Keratinocyte (primary cell): ENCODE measurements around the gene ZFP1. TPM values are rescaled to one million over a fixed set of nuclear protein-coding genes. Genes with fewer than 3 reads are reported as not detected.
"Not testable (repeated sequence)": the region's sequence is repeated elsewhere in the genome, so short reads cannot be mapped to it uniquely, and the experiment has no call there.

Experiments
- DNase-seq: peaks from one replicate; pipeline ENCODE4 v3.0.0-alpha.2; 2011; ENCODE audit warnings: low read depth, missing footprints, low spot score
- FAIRE-seq: peaks from 2 replicates; lab custom pipeline; 2011; peaks lifted over from hg19 to GRCh38; lab: Jason Lieb, UNC
- H2AFZ ChIP-seq: 2 replicates; pipeline ENCODE4 v1.6.0; 2012; ENCODE audit warnings: low read length, control low read depth, inconsistent platforms; ENCODE audit not compliant: control insufficient read depth
- H3K27ac ChIP-seq: 2 replicates; pipeline ENCODE4 v1.5.1; 2011; ENCODE audit warnings: low read length; ENCODE audit not compliant: control insufficient read depth, insufficient read depth
- H3K27me3 ChIP-seq: 3 replicates; pipeline ENCODE4 v1.6.0; 2011; ENCODE audit warnings: low read length; ENCODE audit not compliant: control insufficient read depth, insufficient read depth; ENCODE audit errors: extremely low read depth
- H3K36me3 ChIP-seq, 2 experiments: 2 replicates in 1 of 2; 3 replicates in 1 of 2; pipeline ENCODE4 v1.5.1; 2011; ENCODE audit warnings: low read length in 2 of 2, mild to moderate bottlenecking in 1 of 2; ENCODE audit not compliant: control insufficient read depth in 2 of 2, insufficient read depth in 2 of 2; ENCODE audit errors: extremely low read depth in 1 of 2
- H3K4me1 ChIP-seq: 3 replicates; pipeline ENCODE4 v1.5.1; 2011; ENCODE audit warnings: low read length; ENCODE audit not compliant: control insufficient read depth, insufficient read depth; ENCODE audit errors: extremely low read depth
- H3K4me2 ChIP-seq: 3 replicates; pipeline ENCODE4 v1.6.0; 2011; ENCODE audit warnings: low read depth, low read length; ENCODE audit not compliant: control insufficient read depth, insufficient read depth; ENCODE audit errors: extremely low read depth
- H3K4me3 ChIP-seq, 3 experiments: fragments of 200-600 bp in 1 of 3; sonication (generic) in 1 of 3; 2 replicates in 2 of 3; 3 replicates in 1 of 3; pipeline ENCODE4 v1.5.1; 2011 to 2016; ENCODE audit warnings: low read length in 3 of 3, mild to moderate bottlenecking in 3 of 3, control low read depth in 2 of 3, inconsistent platforms in 1 of 3, low read depth in 1 of 3, mixed read lengths in 1 of 3, mixed run types in 1 of 3, moderate library complexity in 1 of 3; ENCODE audit not compliant: control insufficient read depth in 2 of 3, insufficient read depth in 2 of 3; ENCODE audit errors: extremely low read depth in 1 of 3
- H3K79me2 ChIP-seq: 2 replicates; pipeline ENCODE4 v1.6.0; 2012; ENCODE audit warnings: low read length; ENCODE audit not compliant: control insufficient read depth, insufficient read depth
- H3K9ac ChIP-seq: 3 replicates; pipeline ENCODE4 v1.6.0; 2011; ENCODE audit warnings: low read length; ENCODE audit not compliant: control insufficient read depth, insufficient read depth; ENCODE audit errors: extremely low read depth
- H3K9me1 ChIP-seq: 3 replicates; pipeline ENCODE4 v1.6.0; 2011; ENCODE audit warnings: low read length; ENCODE audit not compliant: control insufficient read depth, insufficient read depth; ENCODE audit errors: extremely low read depth
- H3K9me3 ChIP-seq: 2 replicates; pipeline ENCODE4 v1.5.1; 2012; ENCODE audit warnings: low read depth, low read length; ENCODE audit not compliant: control insufficient read depth
- H4K20me1 ChIP-seq: 3 replicates; pipeline ENCODE4 v1.6.0; 2011; ENCODE audit warnings: low read length; ENCODE audit not compliant: control insufficient read depth, insufficient read depth; ENCODE audit errors: extremely low read depth
- EZH2 ChIP-seq: IDR thresholded peaks from one replicate; pipeline ENCODE4 v1.6.1; 2012; ENCODE audit warnings: inconsistent platforms, mild to moderate bottlenecking, low read length, moderate library complexity
- dilution Hi-C: fragments of 300-500 bp; cut with MboI; formaldehyde crosslinking; loops from one replicate; pipeline ENCODE4 v1.7.0; 2020; ENCODE audit warnings: low sequenced_read_pairs; ENCODE audit not compliant: extremely low pct_ligation_motif_present
- polyA plus RNA-seq, 5 experiments: library from polyadenylated mRNA; depleted of rRNA in 3 of 5; stranded (reverse) in 3 of 5; stranded (forward) in 1 of 5; unstranded in 1 of 5; fragments of >200 nt; gene quantifications; 1 replicate in 1 of 5; 2 replicates in 3 of 5; 3 replicates in 1 of 5; pipeline versions ENCODE4 v1.2.1 to v1.2.3, GENCODE V29; 2011 to 2012; ENCODE audit warnings: missing spikeins in 2 of 5, low read depth in 1 of 5, low replicate concordance in 1 of 5
- TF ChIP-seq, protein P1 (sequence below), 3 experiments: IDR thresholded peaks in 1 of 3; conservative IDR thresholded peaks in 1 of 3; optimal IDR thresholded peaks in 1 of 3; 2 replicates in 2 of 3; 3 replicates in 1 of 3; pipeline versions ENCODE3 to v1.5.1; 2011; ENCODE audit warnings: low read length in 3 of 3, mild to moderate bottlenecking in 3 of 3, moderate library complexity in 2 of 3, control low read depth in 1 of 3, inconsistent platforms in 1 of 3; ENCODE audit not compliant: insufficient read depth in 2 of 3; ENCODE audit errors: extremely low read depth in 1 of 3

ZFP1 gene
- polyA plus RNA-seq, 1 donor (not counting 4 experiments of a cell fraction or from before 2014, with no cell fraction given), result 8.6 TPM

DNA sequence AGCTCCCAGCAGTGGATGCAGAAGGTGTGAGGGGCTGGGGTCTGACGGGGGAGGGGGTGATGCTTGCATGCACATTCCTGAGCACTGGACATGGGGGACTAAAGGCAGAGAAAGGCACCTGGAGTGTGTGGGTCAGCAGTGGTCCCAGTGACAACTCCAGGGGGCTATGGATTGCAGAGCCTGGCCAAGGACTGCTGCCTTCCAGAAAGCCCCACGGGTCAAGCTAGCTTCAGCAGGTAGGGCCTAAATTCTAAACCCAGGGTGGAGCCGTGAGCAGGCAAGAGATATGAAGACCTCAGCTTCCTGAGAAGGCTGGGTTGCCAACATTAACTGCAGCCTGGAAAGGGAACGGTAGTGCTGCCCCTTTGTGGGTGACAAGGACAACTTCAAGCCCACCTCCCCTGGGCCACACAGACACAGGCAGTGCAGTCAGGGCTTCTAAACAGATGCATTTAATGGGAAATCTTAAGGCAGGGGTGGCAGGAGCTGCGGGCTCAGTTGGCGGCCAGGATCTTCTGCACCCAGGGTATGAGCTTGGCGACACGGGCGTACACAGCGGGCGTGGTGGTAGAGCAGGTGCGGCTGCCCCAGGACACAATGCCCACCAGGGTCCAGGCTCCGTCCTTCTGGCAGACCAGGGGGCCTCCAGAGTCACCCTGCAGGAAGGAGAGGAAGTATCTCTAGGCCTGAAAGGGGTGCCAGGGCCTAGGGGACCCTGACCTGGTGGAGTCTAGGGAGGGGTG lies 55.5 kb downstream of the ZFP1 start:
- TF ChIP-seq, protein P1, sequence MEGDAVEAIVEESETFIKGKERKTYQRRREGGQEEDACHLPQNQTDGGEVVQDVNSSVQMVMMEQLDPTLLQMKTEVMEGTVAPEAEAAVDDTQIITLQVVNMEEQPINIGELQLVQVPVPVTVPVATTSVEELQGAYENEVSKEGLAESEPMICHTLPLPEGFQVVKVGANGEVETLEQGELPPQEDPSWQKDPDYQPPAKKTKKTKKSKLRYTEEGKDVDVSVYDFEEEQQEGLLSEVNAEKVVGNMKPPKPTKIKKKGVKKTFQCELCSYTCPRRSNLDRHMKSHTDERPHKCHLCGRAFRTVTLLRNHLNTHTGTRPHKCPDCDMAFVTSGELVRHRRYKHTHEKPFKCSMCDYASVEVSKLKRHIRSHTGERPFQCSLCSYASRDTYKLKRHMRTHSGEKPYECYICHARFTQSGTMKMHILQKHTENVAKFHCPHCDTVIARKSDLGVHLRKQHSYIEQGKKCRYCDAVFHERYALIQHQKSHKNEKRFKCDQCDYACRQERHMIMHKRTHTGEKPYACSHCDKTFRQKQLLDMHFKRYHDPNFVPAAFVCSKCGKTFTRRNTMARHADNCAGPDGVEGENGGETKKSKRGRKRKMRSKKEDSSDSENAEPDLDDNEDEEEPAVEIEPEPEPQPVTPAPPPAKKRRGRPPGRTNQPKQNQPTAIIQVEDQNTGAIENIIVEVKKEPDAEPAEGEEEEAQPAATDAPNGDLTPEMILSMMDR (optimal IDR thresholded peaks at IDR 0.05 in 1 of 3, IDR thresholded peaks at IDR 0.05 in 1 of 3, conservative IDR thresholded peaks at IDR 0.05 in 1 of 3; ENCODE audit: extremely low read depth in 1 of 3, insufficient read depth in 2 of 3, low read length in 3 of 3), result no peak
- TF ChIP-seq EZH2, result no peak
- Histone ChIP-seq H3K9ac (no peak overlapping the region), H3K36me3 (no peaks in the 10 kb centered on the region), H3K27ac (no peak overlapping the region), H4K20me1 (no peaks in the 10 kb centered on the region), H3K4me3 (no peak overlapping the region), H3K9me1 (no peaks in the 10 kb centered on the region), H3K4me1 (no peaks in the 10 kb centered on the region), H3K4me2 (no peak overlapping the region), H3K9me3 (no peaks in the 10 kb centered on the region), H3K27me3 (no peaks in the 10 kb centered on the region), H2AFZ (no peak overlapping the region), H3K79me2 (no peaks in the 10 kb centered on the region)
- FAIRE-seq, result no peak
- no peak for DNase-seq
- dilution Hi-C loops, result no loop called here

DNA sequence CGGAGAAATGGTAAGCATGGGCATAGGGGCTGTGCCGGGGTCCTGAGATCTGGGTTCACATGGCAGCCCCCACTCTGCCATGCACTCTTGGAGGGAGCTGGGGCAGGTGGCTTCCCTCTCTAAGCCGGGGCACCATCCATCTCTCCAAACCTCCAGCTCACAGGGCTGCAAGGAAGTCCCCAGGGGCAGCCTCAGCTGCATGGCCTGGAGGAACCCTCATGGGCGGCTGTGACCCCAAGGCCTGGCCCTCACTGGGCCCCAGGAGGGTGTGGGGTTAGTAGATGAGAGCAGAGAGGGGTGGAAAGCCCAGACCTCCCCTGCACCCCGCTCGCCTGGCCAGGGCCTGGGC lies 56.1 kb downstream of the ZFP1 start:
- H2AFZ ChIP-seq, result no peak overlapping the region
- no peaks in the 10 kb centered on the region for H3K36me3 ChIP-seq
- H3K79me2 ChIP-seq, result no peaks in the 10 kb centered on the region
- DNase-seq (no peak), FAIRE-seq (no peak)
- H3K27ac ChIP-seq, result no peak overlapping the region
- H3K9me3 ChIP-seq, result no peaks in the 10 kb centered on the region
- H3K27me3 ChIP-seq, result no peaks in the 10 kb centered on the region
- no peaks in the 10 kb centered on the region for H3K9me1 ChIP-seq
- H3K4me2 ChIP-seq, result no peak overlapping the region
- TF ChIP-seq, protein P1 (optimal IDR thresholded peaks at IDR 0.05 in 1 of 3, IDR thresholded peaks at IDR 0.05 in 1 of 3, conservative IDR thresholded peaks at IDR 0.05 in 1 of 3; ENCODE audit: extremely low read depth in 1 of 3, insufficient read depth in 2 of 3, low read length in 3 of 3), result no peak
- TF ChIP-seq EZH2, result no peak
- H4K20me1 ChIP-seq, result no peaks in the 10 kb centered on the region
- H3K4me1 ChIP-seq, result no peaks in the 10 kb centered on the region
- dilution Hi-C loops, result no loop called here
- no peak overlapping the region for H3K9ac ChIP-seq
- H3K4me3 ChIP-seq, result no peak overlapping the region

DNA sequence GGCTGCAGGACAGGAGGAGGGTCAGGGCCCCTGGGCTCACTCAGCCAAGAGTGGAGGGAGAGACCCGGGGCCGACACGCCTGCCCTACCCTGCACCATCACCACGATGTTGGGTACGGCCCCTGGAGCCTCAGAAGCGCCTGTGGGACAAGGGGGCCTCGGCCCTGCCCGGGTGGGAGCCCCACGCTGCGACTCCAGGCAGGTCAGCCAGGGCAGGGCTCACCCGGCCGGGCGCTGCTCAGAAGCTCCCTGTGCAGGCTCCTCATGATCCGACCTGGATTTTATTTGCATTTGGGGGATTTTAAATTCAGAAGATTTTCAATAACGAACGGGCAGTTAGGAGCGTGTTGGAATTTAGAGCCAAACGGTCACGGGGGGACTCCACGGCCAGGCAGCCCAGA lies 56.6 kb downstream of the ZFP1 start:
- H2AFZ ChIP-seq, H4K20me1 ChIP-seq, FAIRE-seq, H3K4me1 ChIP-seq, H3K9ac ChIP-seq, H3K9me1 ChIP-seq, H3K36me3 ChIP-seq, H3K27ac ChIP-seq, DNase-seq, H3K79me2 ChIP-seq, dilution Hi-C loops, H3K9me3 ChIP-seq, H3K4me2 ChIP-seq, H3K4me3 ChIP-seq, H3K27me3 ChIP-seq: not testable (repeated sequence)

DNA sequence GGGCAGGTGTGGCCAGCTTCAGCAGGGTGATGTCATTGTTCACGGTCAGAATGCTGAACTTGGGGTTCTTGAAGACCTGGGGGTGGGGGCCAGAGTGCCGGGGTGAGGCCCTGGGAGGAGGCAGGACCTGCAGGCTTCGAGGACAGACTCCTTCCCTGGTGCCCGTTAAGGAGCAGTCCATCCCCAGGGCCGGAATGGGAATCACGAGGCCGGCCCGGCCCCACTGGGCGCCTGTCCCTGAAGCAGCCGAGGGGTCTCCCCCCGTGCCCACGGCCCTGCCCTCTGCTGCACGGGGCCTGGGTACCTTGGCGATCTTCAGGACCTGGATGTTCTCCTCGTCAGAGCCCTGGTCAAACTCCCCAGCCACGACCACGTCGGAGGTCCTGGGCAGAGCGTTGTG lies 57.1 kb downstream of the ZFP1 start:
- H3K9me3 ChIP-seq, H3K36me3 ChIP-seq, dilution Hi-C loops, H3K9ac ChIP-seq, FAIRE-seq, H3K4me3 ChIP-seq, DNase-seq, H3K4me1 ChIP-seq, H3K27me3 ChIP-seq, H3K9me1 ChIP-seq, H2AFZ ChIP-seq, H4K20me1 ChIP-seq, H3K79me2 ChIP-seq, H3K4me2 ChIP-seq, H3K27ac ChIP-seq: not testable (repeated sequence)
